KG1 (cell line): ENCODE measurements around the gene CMSS1.

Experiments
- DNase-seq: peaks from one replicate; lab custom pipeline; 2025; lab: John Stamatoyannopoulos, UW

Gene CMSS1

GRCh38 chr3:99875581-99875928 is 57.9 kb downstream of the CMSS1 start:
- no peak for DNase-seq

GRCh38 chr3:99875929-99876841 is 58.5 kb downstream of the CMSS1 start:
- peak; percentile 63 for DNase-seq

DNA sequence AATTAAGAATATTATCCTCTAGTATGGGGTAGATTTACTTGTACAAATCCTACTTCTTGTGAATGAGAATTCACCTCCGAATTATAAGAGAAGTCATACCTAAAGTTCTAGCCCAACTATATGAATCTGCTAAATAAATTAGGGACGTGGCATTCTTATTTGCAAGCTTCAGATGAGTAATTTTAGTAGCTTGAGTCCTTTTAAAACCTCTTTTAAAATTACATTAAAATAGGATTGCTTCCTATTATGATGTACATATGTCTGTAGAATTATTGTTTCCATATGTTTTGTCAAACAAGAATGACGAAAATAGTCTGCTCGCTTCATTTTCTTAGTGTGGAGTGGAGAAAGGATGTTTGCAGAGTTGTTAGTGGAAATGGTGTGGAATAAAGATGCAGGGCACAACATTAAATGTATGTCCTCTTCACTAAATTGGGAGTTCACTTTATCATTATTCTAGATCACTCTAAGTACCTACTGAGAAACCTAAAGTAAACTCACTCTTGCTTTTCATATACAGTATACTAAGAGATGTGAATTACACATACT is 59.4 kb downstream of the CMSS1 start:
- DNase-seq, result no peak

DNA sequence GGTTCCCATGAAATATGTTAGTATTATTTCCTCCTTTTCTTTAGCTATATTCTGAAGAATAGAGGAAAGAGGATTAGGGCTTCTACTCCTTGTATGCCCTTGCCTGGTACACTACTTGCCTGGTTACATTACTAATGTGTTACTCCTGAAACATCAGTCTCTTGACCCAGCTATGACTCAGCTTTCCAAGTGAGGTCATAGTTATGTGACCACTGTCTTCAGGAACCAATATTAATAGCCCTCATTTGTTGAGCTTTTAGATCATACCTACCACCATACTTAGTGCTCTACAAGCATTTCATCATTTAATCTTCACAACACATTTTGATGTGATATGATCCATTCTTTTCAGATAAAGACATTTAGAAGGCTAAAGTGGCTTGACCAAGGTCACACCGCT is 60.3 kb downstream of the CMSS1 start:
- no peak for DNase-seq

DNA sequence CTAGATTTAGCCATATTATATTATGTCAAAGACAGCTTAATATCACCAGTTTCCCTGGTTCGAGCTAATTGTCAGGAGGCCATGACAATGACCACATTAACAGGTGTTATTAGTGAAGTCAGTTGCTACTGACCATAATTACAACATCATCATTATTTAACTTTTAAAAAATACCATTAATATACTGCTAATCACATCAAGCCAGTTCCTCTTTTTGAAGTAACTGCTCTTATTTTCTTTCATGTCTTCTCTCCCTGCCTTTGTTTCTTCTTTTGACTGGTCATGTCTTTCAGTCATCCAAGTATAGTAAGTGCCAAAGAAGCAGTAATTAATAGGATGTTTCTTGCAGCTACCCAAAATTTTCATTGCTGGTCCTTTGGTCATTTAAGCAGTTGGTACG is 61.6 kb downstream of the CMSS1 start:
- no peak for DNase-seq

- no peak for DNase-seq
Observed at GRCh38 chr3:99881121-99881524, 63.5 kb downstream of the CMSS1 start.

DNA sequence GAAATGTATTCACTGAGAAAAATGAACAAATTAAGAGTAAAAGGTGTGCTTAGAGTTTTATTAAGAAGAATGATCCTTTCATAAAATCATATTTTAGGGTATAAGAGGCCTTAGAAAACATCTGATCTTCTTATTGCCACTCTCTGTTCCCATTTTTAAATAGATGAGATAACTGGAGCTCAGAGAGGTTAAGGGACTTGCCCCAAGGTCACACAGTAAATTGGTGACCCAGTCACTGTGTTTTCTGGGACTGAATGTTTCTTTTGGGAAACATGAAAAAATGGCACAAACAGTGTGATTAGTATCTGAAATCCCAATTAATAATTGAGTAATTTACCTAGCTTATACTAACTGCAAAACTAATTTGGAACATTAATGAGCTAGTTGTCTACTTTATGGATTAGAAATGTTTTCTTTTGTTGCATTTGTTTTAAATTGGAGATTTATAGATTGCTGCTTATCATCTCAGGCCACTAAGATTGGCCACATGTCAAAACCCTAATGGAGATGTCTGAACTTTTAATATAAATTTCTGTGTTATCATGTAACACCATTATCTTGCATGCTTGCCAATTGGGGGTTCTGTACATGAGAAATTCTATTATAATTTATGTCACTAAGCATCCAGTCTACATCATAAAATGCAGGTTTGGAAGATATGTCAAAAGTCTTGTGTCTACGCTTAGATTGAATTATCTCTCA is 64.9 kb downstream of the CMSS1 start:
- no peak for DNase-seq

- no peak for DNase-seq
Observed at GRCh38 chr3:99883138-99883461, 65.4 kb downstream of the CMSS1 start.

GRCh38 chr3:99883693-99884092 is 66.0 kb downstream of the CMSS1 start:
- DNase-seq, result no peak

DNA sequence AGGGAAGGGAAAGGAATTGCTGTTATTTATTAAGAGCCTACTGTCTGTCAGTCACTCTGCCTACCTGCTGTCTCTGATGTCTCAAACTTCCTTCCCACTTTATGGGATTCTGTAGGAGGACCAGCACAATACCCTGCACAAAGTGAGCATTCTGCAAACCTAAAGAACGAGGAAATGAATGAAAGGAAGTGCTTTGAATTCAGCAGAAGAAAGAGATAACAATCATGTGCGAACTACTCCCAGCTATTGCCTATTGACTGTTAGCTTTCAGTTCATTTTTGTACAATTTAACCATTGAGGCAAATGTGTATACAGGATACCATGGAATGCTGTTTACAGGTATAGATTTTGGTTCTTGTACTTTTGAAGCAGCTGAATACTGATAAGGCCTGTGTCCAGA is 66.8 kb downstream of the CMSS1 start:
- no peak for DNase-seq

DNA sequence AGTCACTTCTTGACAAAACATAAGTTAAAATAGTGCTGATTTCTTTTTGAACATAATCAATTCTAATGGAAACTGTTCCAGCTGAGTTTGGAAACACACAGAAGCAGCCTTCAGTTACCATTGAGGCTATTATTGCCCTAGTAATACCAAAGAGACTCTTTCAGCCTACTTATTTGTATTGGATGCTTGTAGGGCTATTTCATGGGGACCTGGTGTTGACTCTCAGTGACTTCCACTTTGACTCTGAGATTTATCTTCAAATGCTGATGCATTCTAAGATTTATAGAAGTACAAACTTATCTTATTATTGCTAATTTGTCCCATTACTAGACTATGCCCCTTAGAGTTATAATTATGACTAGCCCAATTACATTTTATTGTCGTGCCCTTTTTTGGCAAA is 67.4 kb downstream of the CMSS1 start:
- DNase-seq, result no peak

DNA sequence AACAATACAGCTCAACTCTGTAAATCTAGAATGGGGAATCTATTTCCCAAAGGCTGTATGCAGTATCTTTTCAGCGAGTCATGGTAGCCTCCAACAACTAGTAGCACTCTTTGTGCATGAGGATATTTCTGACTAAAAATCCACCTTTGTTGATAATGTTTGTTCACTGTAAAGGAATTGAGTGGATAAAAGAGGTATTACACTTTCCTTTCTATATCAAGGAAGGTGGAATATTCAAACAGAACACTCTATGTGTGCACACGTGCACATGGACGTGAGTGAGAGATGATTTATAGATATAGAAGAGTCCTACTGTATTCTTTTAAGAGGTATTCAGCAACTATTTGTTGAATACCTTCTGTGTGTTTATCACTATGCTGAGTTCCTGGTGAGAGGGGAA is 68.2 kb downstream of the CMSS1 start:
- DNase-seq, result no peak

- no peak for DNase-seq
Observed at GRCh38 chr3:99891610-99892285, 74.1 kb downstream of the CMSS1 start.

GRCh38 chr3:99892332-99892731 is 74.7 kb downstream of the CMSS1 start:
- DNase-seq, result no peak

- peak; percentile 53 for DNase-seq
Observed at GRCh38 chr3:99895131-99895696, 77.6 kb downstream of the CMSS1 start.

GRCh38 chr3:99895703-99896441 is 78.2 kb downstream of the CMSS1 start:
- peak; percentile 53 for DNase-seq

- DNase-seq, result no peak
Observed at GRCh38 chr3:99896482-99896881, 78.8 kb downstream of the CMSS1 start.

- DNase-seq, result no peak
Observed at GRCh38 chr3:99899603-99900002, 81.9 kb downstream of the CMSS1 start.

- DNase-seq, result no peak
Observed at GRCh38 chr3:99900248-99900647, 82.6 kb downstream of the CMSS1 start.

GRCh38 chr3:99901200-99901926 is 83.7 kb downstream of the CMSS1 start:
- DNase-seq, result no peak

GRCh38 chr3:99902091-99902490 is 84.4 kb downstream of the CMSS1 start:
- DNase-seq, result no peak
